Colonic mucosa (tissue), 4 donors: ENCODE results near the gene PDGFD. TPM values are rescaled to one million over a fixed set of nuclear protein-coding genes. Genes with fewer than 3 reads are reported as not detected.

Experiments
- DNase-seq: peaks from one replicate; pipeline ENCODE4 v3.0.0-alpha.2; 2020
- H3K27ac ChIP-seq: fragments of 200-600 bp; one replicate; pipeline ENCODE4 v1.8.0; 2021
- H3K27me3 ChIP-seq: fragments of 200-600 bp; one replicate; pipeline ENCODE4 v1.8.0; 2021
- H3K36me3 ChIP-seq: fragments of 200-600 bp; one replicate; pipeline ENCODE4 v1.8.0; 2021
- H3K4me1 ChIP-seq: fragments of 200-600 bp; one replicate; pipeline ENCODE4 v1.8.0; 2021; ENCODE audit warnings: mild to moderate bottlenecking
- H3K4me3 ChIP-seq: fragments of 200-600 bp; one replicate; pipeline ENCODE4 v1.8.0; 2021
- H3K9ac ChIP-seq, 2 donors: one replicate each; pipeline ENCODE4 v1.7.0; 2013; ENCODE audit warnings: control low read depth in 2 of 2, low read depth in 2 of 2, low read length in 2 of 2
- H3K9me3 ChIP-seq: fragments of 200-600 bp; one replicate; pipeline ENCODE4 v1.8.0; 2021
- intact Hi-C: fragments of 100-400 bp; cut with DNase I; formaldehyde crosslinking; loops from one replicate; pipeline ENCODE4 v1.14.1; 2022
- total RNA-seq, 2 donors: library from RNA; stranded (reverse); fragmentation: NEBNext Ultra II Directional in 1 of 2; extraction: Animal tissue kit (Norgen Biotek cat#: 25700) in 1 of 2; gene quantifications; one replicate each; pipeline ENCODE4 v1.2.1, GENCODE V29; 2021
- TF ChIP-seq, protein P1 (sequence below): fragments of 200-600 bp; IDR thresholded peaks from one replicate; pipeline ENCODE4 v1.8.0; 2022; ENCODE audit warnings: antibody characterized with exemption, mild to moderate bottlenecking
- donor health status: healthy.
- donor health status: DM: no; HTN: no; CAD: no.
- donor health status: DM: no; HTN: no; CAD: no.

Gene PDGFD
- total RNA-seq, 2 donors from 2014 or later = 2.1 to 5.4 TPM

DNA sequence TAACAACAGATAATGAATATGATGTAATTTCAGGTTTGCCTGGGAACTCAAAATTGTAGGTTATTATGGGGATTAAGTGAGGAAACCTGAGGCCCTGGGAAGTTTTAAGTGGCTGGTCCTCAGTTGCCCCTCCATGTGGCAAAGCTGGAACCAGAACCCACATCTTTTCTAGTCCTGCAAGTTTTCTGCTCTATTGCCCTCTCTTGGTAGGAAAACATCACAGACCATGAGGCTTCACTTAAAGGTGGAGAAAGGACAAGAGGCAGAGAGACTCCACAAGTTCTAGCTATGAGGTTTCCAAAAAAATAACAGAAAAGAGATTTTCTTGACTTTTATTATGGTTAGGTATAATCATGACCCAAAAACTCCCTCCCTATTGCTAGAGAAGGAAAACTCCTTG is 243.0 kb downstream of the PDGFD start:
- Histone ChIP-seq H3K4me3 (no peak overlapping the region), H3K9ac (no peak overlapping the region), H3K9me3 (no peaks in the 10 kb centered on the region), H3K36me3 (no peaks in the 10 kb centered on the region), H3K27ac (no peak overlapping the region), H3K4me1 (no peaks in the 10 kb centered on the region), H3K27me3 (no peaks in the 10 kb centered on the region)
- TF ChIP-seq, protein P1, sequence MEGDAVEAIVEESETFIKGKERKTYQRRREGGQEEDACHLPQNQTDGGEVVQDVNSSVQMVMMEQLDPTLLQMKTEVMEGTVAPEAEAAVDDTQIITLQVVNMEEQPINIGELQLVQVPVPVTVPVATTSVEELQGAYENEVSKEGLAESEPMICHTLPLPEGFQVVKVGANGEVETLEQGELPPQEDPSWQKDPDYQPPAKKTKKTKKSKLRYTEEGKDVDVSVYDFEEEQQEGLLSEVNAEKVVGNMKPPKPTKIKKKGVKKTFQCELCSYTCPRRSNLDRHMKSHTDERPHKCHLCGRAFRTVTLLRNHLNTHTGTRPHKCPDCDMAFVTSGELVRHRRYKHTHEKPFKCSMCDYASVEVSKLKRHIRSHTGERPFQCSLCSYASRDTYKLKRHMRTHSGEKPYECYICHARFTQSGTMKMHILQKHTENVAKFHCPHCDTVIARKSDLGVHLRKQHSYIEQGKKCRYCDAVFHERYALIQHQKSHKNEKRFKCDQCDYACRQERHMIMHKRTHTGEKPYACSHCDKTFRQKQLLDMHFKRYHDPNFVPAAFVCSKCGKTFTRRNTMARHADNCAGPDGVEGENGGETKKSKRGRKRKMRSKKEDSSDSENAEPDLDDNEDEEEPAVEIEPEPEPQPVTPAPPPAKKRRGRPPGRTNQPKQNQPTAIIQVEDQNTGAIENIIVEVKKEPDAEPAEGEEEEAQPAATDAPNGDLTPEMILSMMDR = no peak
- intact Hi-C loops = loop anchor here (10.0 kb wide), 1 partner anchor 236 kb away; no protein-coding TSS in a partner anchor
- no peak for DNase-seq

- TF ChIP-seq, protein P1 = no peak
These were observed 243.5 kb downstream of the PDGFD start for GRCh38 chr11:103920449-103920848.

GRCh38 chr11:103910721-103911120 is 253.2 kb downstream of the PDGFD start:
- Histone ChIP-seq H3K27me3 (no peaks in the 10 kb centered on the region), H3K4me3 (no peak overlapping the region), H3K4me1 (no peaks in the 10 kb centered on the region), H3K9ac (no peak overlapping the region), H3K36me3 (no peaks in the 10 kb centered on the region), H3K27ac (no peak overlapping the region), H3K9me3 (no peaks in the 10 kb centered on the region)
- TF ChIP-seq, protein P1 = no peak
- intact Hi-C loops = no loop called here
- DNase-seq = no peak

More at GRCh38 chr11:103920449-103920848, 243.5 kb downstream of the PDGFD start:
- Histone ChIP-seq H3K27me3 (no peaks in the 10 kb centered on the region), H3K9me3 (no peaks in the 10 kb centered on the region), H3K4me1 (no peaks in the 10 kb centered on the region), H3K27ac (no peak overlapping the region), H3K36me3 (no peaks in the 10 kb centered on the region), H3K4me3 (no peak overlapping the region), H3K9ac (no peak overlapping the region)
- intact Hi-C loops = loop anchor here (10.0 kb wide), 1 partner anchor 236 kb away; no protein-coding TSS in a partner anchor
- DNase-seq = no peak

- H3K27ac ChIP-seq = no peak overlapping the region
- DNase-seq = no peak
- TF ChIP-seq, protein P1 = no peak
These were observed 256.1 kb downstream of the PDGFD start for GRCh38 chr11:103907548-103908455.

DNA sequence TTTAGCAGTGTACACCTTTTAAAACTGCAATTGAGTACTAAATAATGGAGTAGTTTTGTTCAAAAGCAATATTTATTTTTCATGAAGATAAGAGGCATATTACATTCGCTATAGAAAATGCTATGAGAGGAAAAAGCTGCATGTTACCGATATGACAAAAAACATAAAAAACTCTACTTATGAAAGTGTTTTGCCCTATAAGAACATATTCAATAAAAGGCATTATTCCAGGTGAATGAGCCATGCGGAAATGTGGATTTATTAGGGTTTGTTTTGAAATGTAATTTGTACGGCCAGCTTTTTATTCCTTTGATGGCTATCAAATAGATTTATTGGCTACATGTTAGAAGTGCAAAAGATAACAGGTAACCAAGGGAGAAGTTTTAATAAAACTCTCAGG is 256.8 kb downstream of the PDGFD start:
- Histone ChIP-seq H3K36me3 (no peaks in the 10 kb centered on the region), H3K9me3 (no peaks in the 10 kb centered on the region), H3K9ac (no peak overlapping the region), H3K27ac (no peak overlapping the region), H3K4me3 (no peak overlapping the region), H3K27me3 (no peaks in the 10 kb centered on the region), H3K4me1 (no peaks in the 10 kb centered on the region)
- intact Hi-C loops = no loop called here
- TF ChIP-seq, protein P1 = no peak
- DNase-seq = no peak

More at GRCh38 chr11:103907548-103908455, 256.1 kb downstream of the PDGFD start:
- no peaks in the 10 kb centered on the region for H3K9me3 ChIP-seq
- H3K4me3 ChIP-seq = no peak overlapping the region
- no peaks in the 10 kb centered on the region for H3K27me3 ChIP-seq
- H3K4me1 ChIP-seq = no peaks in the 10 kb centered on the region
- intact Hi-C loops = no loop called here
- no peaks in the 10 kb centered on the region for H3K36me3 ChIP-seq
- no peak overlapping the region for H3K9ac ChIP-seq
